Peyer's patch (tissue), 4 donors: ENCODE results near the gene NIN.

Experiments used
- CTCF ChIP-seq, 6 experiments: fragments of 450-650 bp in 4 of 6; fragments of 200-600 bp in 2 of 6; sonication (generic) in 1 of 6; IDR thresholded peaks; one replicate each; pipeline ENCODE4 v1.5.1; 2017 to 2019; ENCODE audit warnings: antibody characterized with exemption in 6 of 6, mild to moderate bottlenecking in 3 of 6, moderate library complexity in 1 of 6
- POLR2A ChIP-seq, 2 donors: fragments of 450-650 bp; IDR thresholded peaks; one replicate each; pipeline ENCODE4 v1.5.1; 2017; ENCODE audit warnings: antibody characterized with exemption in 2 of 2, mild to moderate bottlenecking in 2 of 2, moderate library complexity in 2 of 2

GRCh38 chr14:50792634-50793068 lies 38.3 kb downstream of the NIN start:
- TF ChIP-seq CTCF (IDR thresholded peaks at IDR 0.05) (no peak), POLR2A (IDR thresholded peaks at IDR 0.05) (no peak)
